UCSD-AML1 (cell line): ENCODE data around the gene MUC20.
"Not testable (repeated sequence)": the region's sequence is repeated elsewhere in the genome, so short reads cannot be mapped to it uniquely, and the experiment has no call there.

Experiments
- DNase-seq: peaks from one replicate; lab custom pipeline; 2025; ENCODE audit not compliant: unreplicated experiment; lab: John Stamatoyannopoulos, UW

MUC20 gene, protein sequence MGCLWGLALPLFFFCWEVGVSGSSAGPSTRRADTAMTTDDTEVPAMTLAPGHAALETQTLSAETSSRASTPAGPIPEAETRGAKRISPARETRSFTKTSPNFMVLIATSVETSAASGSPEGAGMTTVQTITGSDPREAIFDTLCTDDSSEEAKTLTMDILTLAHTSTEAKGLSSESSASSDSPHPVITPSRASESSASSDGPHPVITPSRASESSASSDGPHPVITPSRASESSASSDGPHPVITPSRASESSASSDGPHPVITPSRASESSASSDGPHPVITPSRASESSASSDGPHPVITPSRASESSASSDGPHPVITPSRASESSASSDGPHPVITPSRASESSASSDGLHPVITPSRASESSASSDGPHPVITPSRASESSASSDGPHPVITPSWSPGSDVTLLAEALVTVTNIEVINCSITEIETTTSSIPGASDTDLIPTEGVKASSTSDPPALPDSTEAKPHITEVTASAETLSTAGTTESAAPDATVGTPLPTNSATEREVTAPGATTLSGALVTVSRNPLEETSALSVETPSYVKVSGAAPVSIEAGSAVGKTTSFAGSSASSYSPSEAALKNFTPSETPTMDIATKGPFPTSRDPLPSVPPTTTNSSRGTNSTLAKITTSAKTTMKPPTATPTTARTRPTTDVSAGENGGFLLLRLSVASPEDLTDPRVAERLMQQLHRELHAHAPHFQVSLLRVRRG

DNA sequence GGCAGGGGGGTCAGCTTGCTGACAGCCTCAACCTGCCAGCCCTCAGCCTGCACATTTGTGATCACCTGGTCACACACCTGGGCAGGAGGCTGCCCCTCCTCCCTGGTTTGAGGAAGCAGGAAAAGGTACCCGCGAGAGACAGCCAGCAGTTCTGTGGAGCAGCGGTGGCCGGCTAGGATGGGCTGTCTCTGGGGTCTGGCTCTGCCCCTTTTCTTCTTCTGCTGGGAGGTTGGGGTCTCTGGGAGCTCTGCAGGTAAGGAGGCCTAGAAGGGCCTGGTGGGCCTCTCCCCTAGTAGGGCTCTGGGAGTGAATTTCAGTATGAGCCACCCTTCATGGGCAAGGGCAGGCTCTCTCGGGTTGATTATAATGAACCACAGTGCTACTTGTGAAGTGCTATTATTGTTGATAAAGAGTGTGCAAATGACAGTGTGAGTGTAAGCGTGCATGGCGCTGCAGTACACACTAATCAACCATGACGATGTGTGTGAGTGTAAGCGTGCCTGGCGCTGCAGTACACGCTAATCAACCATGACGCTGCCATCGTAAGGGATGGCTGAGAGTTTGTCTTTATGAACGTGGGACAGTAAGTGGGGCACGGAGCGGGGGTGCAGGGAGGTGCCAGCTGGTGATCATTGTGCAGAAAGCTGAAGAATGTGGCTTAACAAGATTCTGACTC is at the start of gene MUC20:
Gene MUC20, plus strand, starts transcription at position 148 of the 676 bp plus-strand sequence. Its CDS starts 30 bp downstream, at position 178.
- DNase-seq, result not testable (repeated sequence)

DNA sequence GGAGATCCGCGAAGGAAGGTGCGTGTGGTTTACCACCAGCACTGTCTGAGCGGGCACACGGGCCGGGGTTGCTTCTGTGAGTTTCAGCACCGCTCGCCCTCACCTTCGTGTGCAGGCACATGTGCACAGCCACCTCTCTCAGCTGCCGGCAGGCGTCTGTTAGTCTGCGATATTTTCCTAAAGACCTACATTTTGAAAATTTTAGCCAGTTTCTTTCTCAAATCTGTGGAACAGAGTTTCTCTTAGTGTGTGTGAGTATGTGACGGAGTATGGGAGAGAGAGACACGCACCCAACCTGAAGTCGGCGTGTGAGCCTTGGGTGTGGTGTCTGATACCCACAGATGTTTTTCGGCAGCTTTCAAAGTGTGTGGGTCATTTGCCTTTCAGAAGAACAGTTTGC is 49.5 kb upstream of the MUC20 start:
- DNase-seq, result not testable (repeated sequence)

DNA sequence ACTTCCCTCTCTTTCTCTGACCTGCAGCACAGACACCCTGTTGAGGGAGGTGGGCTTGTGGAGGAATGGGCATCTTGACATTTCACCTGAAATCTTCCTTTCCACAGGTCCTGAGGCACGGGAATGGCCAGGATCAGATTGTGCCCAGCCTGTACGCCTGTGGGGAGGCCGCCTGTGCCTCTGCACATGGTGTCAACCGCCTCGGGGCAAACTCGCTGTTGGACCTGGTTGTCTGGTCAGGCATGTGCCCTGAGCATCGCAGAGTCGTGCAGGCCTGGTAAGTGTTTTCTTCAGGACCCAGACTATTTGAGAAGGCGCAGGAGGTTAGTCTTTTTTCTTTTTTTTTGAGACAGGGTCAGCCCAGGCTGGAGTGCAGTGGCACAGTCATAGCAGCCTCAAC is 47.1 kb upstream of the MUC20 start:
- not testable (repeated sequence) for DNase-seq

DNA sequence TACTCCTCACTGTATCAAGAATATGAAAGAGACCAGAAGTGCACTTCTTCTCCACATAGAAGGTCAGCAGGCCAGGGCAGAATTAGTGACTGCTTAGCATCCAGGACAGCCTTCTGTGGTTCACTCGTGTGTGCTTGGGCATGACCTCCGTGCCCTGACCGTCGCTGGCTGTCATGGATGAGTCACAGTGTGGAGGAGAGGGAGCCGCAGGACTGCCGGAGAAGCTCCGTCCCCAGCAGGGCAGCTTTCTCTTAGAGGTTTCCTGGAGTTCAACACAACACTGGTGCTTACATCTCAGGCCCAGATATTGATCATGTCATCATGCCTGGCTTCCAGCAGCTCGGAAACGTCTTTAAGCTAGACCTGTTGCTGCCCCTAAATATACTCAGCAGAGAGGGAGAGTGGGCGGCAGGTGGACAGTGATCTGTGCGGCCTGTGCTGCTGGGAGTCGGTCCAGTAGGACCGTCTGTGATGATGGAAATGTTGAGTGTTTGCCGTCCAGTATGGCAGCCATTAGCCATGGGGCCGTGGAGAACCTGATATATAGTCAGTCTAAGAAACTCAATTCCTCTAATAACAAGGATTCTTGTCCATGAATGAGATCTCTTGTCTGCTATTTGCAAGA is 42.3 kb upstream of the MUC20 start:
- not testable (repeated sequence) for DNase-seq

DNA sequence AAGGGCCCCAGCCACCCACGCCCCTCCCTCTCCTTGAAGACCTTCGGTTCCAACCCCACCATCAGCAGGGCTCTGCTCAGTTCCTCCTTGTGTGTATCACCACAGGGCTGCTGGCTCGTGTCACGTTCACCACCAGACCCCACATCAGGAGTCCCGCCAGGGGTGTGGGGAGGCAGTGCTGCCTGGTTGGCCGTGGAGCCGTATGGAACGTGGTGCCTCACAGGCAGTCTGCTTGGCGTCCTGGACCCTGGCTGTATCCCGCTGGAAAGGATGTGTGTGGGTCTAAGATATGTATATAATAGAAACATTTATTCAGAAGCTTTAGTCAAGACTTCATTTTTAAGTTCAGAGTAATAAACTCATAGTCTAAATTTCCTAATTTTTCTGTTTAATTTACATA is 40.1 kb upstream of the MUC20 start:
- not testable (repeated sequence) for DNase-seq

DNA sequence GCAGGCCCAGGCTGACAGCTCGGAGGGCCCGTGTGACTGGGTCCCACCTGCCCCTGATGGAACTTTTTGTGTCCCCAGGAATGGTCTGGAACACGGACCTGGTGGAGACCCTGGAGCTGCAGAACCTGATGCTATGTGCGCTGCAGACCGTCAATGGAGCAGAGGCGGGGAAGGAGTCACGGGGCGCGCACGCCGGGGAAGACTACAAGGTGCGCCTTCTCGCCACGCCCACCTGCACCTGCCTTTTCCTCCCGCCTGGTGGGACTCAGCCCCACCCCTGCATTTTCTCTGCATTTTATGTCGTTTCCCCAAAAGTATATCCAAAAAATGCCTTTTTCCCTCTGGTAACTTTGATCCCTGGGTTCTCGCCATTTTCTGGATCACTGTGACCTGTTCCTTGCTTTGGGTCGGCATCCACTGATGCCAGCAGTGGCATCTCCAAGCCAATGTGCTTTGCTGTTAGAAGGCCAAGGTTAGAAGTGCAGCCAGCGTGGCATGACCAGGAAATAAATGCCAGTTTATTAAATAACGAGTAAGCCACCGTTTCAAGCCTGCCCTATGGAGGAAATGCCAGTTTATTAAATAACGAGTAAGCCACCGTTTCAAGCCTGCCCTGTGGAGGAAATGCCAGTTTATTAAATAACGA is 39.2 kb upstream of the MUC20 start:
- DNase-seq, result not testable (repeated sequence)

DNA sequence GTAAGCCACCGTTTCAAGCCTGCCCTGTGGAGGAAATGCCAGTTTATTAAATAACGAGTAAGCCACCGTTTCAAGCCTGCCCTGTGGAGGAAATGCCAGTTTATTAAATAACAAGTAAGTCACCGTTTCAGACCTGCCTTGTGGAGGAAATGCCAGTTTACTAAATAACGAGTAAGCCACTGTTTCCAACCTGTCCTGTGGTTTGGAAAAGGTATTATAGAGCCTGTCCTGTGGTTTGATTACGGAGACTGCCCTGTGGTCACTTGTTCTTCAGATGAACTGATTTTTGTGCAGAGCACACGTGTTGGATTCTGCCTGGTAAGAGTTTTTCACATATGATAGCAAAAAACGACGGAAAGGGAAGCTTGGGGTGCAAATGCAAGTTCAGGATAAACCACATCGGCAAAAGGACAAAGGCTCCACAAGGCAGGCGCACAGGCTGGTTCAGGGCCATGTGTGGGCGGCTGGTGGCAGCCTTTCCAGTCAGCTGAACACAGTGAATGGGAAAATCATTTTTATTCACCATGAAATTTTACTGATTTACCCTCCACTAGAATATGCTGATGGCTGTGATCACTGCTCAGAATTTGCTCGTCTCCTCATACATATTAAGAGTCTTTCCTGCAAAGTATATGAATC is 38.6 kb upstream of the MUC20 start:
- not testable (repeated sequence) for DNase-seq

DNA sequence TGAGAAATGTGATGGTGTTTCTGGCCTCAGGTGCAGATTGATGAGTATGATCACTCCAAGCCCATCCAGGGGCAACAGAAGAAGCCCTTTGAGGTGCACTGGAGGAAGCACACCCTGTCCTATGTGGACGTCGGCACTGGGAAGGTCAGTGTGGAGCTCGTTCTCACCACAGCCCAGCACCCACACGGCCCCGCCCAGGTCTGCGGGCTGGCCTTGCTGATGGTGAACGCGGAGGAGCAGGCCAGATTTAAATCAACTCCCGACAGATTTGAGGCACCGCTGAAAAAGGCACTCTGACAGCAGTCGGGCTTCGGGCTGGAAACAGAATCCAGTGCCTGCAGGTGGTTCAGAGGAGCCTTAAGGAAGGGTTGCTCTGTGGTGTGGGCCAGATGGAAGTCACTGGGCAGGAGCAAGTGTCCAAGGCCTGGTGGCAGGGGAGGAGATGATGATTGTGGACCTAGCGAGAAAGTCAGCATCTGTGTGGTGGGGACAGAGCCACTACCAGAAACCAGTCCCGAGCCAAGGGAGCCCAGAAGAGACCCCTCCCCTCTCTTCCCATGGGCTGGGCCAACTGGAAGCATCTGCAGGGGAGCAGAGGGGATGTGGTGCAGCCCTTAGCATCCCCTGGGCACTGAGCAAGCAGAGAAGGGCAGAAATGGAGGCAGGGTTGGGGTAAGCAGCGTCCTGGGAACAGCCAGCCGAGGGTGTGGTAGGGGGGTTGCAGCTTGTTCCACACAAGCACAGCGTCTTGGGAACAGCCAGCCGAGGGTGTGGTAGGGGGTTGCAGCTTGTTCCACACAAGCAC is 36.9 kb upstream of the MUC20 start:
- not testable (repeated sequence) for DNase-seq

DNA sequence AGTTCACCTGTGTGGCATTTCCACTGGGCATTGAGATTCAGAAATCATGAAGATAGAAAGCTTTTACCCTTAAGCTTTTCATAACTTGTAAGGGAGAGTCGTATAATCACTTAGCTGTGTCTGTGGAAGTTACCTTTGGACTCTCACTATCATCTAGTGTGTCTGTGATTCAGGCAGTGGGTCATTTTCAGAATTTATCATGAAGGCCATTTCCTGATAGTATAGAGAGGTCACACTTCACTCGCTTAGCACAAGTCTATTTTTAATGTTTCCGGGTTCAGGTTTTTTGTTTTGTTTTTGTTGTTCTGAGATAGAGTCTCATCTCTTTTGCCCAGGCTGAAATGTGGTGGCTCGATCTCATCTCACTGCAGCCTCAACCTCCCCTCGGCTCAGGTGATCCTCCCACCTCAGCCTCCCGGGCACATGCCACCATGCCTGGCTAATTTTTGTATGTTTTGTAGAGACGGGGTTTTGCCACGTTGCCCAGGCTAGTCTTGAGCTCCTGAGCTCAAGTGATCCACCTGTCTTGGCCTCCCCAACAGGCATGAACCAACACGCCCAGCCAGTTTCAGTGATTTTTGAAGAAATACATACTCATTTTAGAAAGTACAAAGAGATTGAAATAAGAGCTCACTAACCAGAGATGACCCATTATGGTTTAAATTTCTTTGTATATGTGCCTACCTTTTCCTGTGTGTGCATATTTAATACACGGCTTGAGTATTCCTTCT is 36.1 kb upstream of the MUC20 start:
- DNase-seq, result not testable (repeated sequence)

DNA sequence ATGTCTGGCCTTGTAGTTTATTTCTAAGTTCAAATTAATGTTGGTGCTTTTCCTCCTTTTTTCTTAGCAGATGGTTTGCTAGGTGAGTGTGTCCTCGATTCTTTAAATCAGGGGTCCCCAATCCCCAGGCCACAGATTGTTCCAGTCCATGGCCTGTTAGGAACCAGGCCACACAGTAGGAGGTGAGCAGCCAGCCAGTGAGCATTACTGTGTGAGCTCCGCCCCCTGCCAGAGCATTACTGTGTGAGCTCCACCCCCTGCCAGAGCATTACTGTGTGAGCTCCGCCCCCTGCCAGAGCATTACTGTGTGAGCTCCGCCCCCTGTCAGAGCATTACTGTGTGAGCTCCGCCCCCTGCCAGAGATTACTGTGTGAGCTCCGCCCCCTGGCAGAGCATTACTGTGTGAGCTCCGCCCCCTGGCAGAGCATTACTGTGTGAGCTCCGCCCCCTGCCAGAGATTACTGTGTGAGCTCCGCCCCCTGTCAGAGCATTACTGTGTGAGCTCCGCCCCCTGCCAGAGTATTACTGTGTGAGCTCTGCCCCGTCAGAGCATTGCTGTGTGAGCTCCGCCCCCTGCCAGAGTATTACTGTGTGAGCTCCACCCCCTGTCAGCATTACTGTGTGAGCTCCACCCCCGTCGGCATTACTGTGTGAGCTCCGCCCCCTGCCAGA is 34.1 kb upstream of the MUC20 start:
- DNase-seq, result not testable (repeated sequence)

DNA sequence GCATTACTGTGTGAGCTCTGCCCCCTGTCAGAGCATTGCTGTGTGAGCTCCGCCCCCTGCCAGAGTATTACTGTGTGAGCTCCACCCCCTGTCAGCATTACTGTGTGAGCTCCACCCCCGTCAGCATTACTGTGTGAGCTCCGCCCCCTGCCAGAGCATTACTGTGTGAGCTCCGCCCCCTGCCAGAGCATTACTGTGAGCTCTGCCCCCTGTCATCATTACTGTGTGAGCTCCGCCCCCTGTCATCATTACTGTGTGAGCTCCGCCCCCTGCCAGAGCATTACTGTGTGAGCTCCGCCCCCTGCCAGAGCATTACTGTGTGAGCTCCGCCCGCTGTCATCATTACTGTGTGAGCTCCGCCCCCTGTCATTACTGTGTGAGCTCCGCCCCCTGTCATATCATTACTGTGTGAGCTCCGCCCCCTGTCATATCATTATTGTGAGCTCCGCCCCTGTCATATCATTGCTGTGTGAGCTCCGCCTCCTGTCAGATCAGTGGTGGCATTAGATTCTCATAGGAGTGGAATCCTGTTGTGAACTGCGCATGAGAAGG is 33.5 kb upstream of the MUC20 start:
- DNase-seq, result not testable (repeated sequence)

DNA sequence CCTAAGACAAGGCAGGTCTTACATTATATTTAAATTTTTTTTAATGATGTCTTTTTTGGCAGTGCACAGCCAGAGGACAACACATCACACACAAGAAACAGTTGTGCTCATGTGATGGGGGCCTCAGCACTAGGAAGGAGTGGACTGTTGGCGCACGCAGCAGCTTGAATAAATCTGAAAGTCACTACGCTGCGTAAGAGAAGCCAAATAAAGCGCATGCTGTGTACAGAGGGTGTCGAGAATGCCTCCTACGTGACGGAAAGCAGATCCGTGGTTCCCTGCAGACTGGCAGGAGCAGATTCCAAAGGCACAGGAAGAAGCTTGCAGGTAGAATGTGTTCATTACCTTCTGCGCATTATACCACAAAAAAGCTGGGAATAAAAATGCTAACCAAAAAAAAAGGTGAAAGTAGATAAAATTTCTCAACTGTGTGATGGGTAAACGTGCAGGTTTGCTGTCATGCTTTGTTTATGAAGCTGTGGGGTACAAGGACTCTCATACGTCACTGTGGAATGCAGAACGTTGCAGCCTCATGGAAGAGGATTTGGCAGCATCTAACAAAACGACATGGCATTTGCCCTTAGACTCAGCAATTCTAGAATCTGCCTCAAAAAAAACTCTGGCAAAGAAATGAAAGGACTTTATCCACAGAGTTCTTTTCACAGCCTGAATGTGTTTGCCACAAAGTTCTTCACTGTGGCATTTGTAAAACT is 32.2 kb upstream of the MUC20 start:
- DNase-seq, result not testable (repeated sequence)

DNA sequence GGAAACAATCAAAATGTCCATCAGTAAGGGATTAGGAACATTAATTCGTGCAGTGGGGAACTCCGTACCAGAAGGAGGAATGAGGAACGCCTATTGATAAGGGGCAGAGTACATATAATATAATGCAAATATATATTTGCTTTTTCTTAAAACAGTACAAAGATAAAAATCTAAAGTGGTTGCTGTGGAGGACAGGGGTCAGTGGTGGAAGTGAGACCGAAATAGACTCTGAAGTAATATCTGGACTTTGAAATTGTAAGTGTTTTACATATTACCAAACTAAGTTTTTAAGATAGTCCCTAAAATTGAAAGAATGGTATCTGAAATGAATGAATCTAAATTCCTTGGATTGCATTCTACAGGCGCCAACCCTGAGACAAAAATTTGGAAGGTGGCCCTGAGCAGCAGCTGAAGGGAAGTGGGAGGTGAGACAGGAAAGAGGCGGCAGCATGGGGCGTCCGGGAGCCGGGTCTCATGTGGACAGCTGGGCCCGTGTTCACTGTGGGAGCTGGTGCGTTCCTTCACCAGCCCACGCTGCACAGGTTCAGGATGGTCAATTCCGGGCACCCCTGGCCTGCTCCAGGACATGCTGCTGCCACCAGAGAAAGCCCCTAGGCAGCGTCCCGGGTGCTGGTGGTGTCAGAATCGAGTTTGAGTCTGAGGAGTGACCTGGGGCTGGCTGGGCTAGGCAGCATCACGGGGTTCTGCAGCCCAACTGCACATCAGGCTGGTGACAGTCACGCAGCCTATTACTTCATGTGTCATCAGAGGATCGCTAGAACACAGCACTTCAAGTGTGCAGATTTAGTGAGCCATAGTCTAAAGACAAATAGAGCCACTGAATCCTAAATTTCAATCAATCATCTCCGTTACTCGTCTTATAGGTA is 31.4 kb upstream of the MUC20 start:
- DNase-seq, result not testable (repeated sequence)

DNA sequence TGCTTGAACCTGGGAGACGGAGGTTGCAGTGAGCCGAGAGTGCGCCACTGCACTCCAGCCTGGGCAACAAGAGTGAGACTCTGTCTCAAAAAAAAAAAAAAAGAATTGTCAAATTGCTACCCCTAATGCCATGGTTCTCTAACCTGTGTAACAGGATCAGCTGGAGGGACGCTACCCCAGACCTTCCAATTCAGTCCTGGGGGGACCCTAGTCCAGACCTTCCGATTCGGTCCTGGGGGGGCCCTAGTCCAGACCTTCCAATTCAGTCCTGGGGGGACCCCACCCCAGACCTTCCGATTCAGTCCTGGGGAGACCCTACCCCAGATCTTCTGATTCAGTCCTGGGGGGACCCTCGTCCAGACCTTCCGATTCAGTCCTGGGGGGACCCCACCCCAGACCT is 29.8 kb upstream of the MUC20 start:
- no peak for DNase-seq

DNA sequence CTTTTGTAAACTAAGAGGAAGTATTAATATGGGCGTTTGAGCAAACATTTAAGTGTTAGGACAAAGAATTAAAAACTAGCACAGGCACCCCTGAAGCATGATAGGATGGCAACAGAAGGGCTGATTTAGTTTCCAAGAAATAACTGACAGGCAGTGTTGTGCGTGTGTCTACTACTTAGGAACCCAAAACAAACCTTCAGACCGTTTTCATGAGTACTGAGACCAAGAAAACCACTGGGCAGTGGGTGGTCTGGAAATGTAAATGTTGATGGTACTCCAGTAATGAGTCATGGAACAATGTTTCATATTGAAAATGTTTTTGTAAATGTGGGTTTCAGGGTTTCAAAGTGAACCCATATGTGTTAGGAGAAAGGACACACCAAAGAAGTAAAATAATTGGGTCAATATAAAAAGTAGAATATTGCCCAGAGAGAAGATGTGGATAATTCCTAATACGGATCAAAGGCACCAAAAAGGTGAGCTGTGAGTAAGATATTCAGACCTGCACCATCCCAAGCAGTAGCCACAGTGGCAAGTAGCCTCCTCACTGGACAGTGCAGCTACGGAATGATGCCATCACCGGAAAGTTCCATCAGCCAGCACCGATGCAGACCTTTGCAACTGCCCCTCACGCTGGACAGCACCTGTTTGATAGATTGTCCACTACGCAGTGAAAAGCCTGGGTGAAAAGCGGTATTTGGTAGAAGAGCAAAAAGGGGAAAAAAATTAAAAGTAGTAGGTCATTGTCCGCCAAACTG is 29.0 kb upstream of the MUC20 start:
- DNase-seq, result not testable (repeated sequence)

DNA sequence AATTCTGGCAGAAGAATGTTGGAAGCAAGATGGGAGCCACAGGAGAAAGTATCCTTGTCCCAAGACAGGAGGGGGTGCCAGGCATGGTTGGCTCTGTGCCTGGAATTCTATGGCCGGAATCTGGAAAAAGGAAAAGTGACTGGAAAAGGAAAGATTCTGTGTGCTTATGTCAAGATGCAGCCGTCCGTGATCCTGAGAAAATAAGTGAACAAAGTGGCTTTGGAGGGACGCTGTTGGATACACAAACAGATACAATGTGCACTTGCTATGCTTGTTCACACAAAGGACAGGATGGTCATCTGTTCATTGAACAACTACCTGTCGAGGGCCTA is 28.5 kb upstream of the MUC20 start:
- no peak for DNase-seq
